ENCODE results near the gene GAD1. TPM values are rescaled to one million over a fixed set of nuclear protein-coding genes. Genes with fewer than 3 reads are reported as not detected.

The GAD1 gene
- total RNA-seq: 0.16 and 0.38 TPM in 2 replicates

GRCh38 chr2:170816504-170817092, at the start of gene GAD1:
Gene GAD1 (plus strand): TSS chr2:170816887. CDS start chr2:170818592, 1,705 bp downstream.

GRCh38 chr2:170770008-170770605, 46.6 kb upstream of the GAD1 start, which contains the start of gene ERICH2:
Gene ERICH2 (plus strand): TSS chr2:170770378. CDS start chr2:170770682, 304 bp downstream.

Other genes starting within 250 kb of the GAD1 start
- not detected in 2 replicates for gene SP5, start 101.5 kb upstream of the GAD1 start, total RNA-seq
- gene ERICH2, start 46.5 kb upstream of the GAD1 start, total RNA-seq: not detected in 2 replicates
- gene GORASP2, start 112.4 kb downstream of the GAD1 start, total RNA-seq: 16.8 and 25.4 TPM in 2 replicates

Data from bladder microvascular endothelial cell (primary cell).